H1 (cell line): Measurements from ENCODE around the gene SLC39A11. TPM values are rescaled to one million over a fixed set of nuclear protein-coding genes. Genes with fewer than 3 reads are reported as not detected.

Experiments
- CTCF ChIA-PET: fragments of 300-600 bp; sonication (Branson Sonifier 250); formaldehyde crosslinking; loops from one replicate; lab custom pipeline; 2021; ENCODE audit not compliant: partially characterized antibody; lab: Charles Lee
- POLR2A ChIA-PET: fragments of 300-600 bp; sonication (Branson Sonifier 250); formaldehyde crosslinking; loops from one replicate; lab custom pipeline; 2021; ENCODE audit warnings: inconsistent platforms; ENCODE audit not compliant: partially characterized antibody; lab: Charles Lee
- DNase-seq, 2 experiments: peaks; one replicate each; pipeline versions ENCODE4 v3.0.0 to v3.0.0-alpha.2; 2010 to 2022; ENCODE audit warnings: low spot score in 2 of 2, low read depth in 1 of 2, mixed read lengths in 1 of 2
- FAIRE-seq: peaks from 2 replicates; lab custom pipeline; 2011; peaks lifted over from hg19 to GRCh38; lab: Jason Lieb, UNC
- H2AFZ ChIP-seq: 2 replicates; pipeline ENCODE4 v1.8.1; 2012; ENCODE audit warnings: low read length, inconsistent platforms
- H2AK5ac ChIP-seq: 2 replicates; pipeline ENCODE4 v1.6.1; 2013; ENCODE audit warnings: low read depth, low read length
- H2BK120ac ChIP-seq: replicated peaks from 2 replicates; pipeline ENCODE3; 2013; ENCODE audit warnings: low read depth, low read length, inconsistent platforms
- H2BK12ac ChIP-seq: 2 replicates; pipeline ENCODE4 v1.6.1; 2013; ENCODE audit warnings: low read depth, low read length
- H2BK15ac ChIP-seq: 2 replicates; pipeline ENCODE4 v1.6.1; 2013; ENCODE audit warnings: low read length
- H2BK20ac ChIP-seq: 2 replicates; pipeline ENCODE4 v1.6.1; 2013; ENCODE audit warnings: low read length
- H2BK5ac ChIP-seq: 2 replicates; pipeline ENCODE4 v1.6.1; 2013; ENCODE audit warnings: low read depth, low read length
- H3K14ac ChIP-seq: 2 replicates; pipeline ENCODE4 v1.6.1; 2013; ENCODE audit warnings: inconsistent platforms; ENCODE audit not compliant: insufficient read length
- H3K18ac ChIP-seq: 2 replicates; pipeline ENCODE4 v1.6.1; 2013; ENCODE audit warnings: low read length; ENCODE audit errors: extremely low read depth
- H3K23ac ChIP-seq: 2 replicates; pipeline ENCODE4 v1.6.1; 2013; ENCODE audit warnings: inconsistent platforms; ENCODE audit not compliant: insufficient read length
- H3K23me2 ChIP-seq: 2 replicates; pipeline ENCODE4 v1.6.1; 2013; ENCODE audit warnings: low read depth, low read length
- H3K27ac ChIP-seq: 2 replicates; pipeline ENCODE4 v1.6.1; 2011; ENCODE audit warnings: low read depth, low read length, inconsistent platforms
- H3K27me3 ChIP-seq, 4 experiments: replicated peaks in 1 of 4; 1 replicate in 1 of 4; 2 replicates in 3 of 4; pipeline versions ENCODE4 v1.6.1 to v1.8.1; 2011 to 2013; ENCODE audit warnings: low read length in 3 of 4, mild to moderate bottlenecking in 3 of 4, inconsistent platforms in 2 of 4, mixed read lengths in 2 of 4, moderate library complexity in 1 of 4; ENCODE audit not compliant: control insufficient read depth in 3 of 4, insufficient read depth in 3 of 4; ENCODE audit errors: extremely low read depth in 1 of 4
- H3K36me3 ChIP-seq, 4 experiments: 2 replicates each; pipeline versions ENCODE4 v1.6.1 to v1.8.1; 2011 to 2013; ENCODE audit warnings: mild to moderate bottlenecking in 4 of 4, low read length in 3 of 4, moderate library complexity in 2 of 4, control low read depth in 1 of 4, inconsistent platforms in 1 of 4; ENCODE audit not compliant: insufficient read depth in 4 of 4, control insufficient read depth in 2 of 4
- H3K4ac ChIP-seq: replicated peaks from 2 replicates; pipeline ENCODE3; 2013; ENCODE audit warnings: low read length, low read depth, mixed read lengths, inconsistent platforms; ENCODE audit not compliant: insufficient read length
- H3K4me1 ChIP-seq, 4 experiments: replicated peaks in 1 of 4; 1 replicate in 1 of 4; 2 replicates in 3 of 4; pipeline versions ENCODE4 v1.6.1 to v1.8.1; 2011 to 2013; ENCODE audit warnings: low read length in 3 of 4, inconsistent platforms in 2 of 4, mixed read lengths in 1 of 4; ENCODE audit not compliant: insufficient read depth in 4 of 4, control insufficient read depth in 3 of 4
- H3K4me2 ChIP-seq, 2 experiments: 2 replicates each; pipeline versions ENCODE4 v1.6.1 to v1.8.1; 2011 to 2013; ENCODE audit warnings: low read depth in 2 of 2, low read length in 2 of 2, control low read depth in 1 of 2, inconsistent platforms in 1 of 2, mild to moderate bottlenecking in 1 of 2; ENCODE audit not compliant: insufficient read depth in 1 of 2
- H3K4me3 ChIP-seq, 4 experiments: fragments of 200-600, 300-600 bp in 1 of 4; sonication (generic), shearing (Covaris generic), sonication (Bioruptor Twin) in 1 of 4; 2 replicates each; pipeline versions ENCODE4 v1.5.1 to v1.8.1; 2011 to 2016; ENCODE audit warnings: low read length in 4 of 4, low read depth in 3 of 4, control low read depth in 2 of 4, inconsistent platforms in 2 of 4, mild to moderate bottlenecking in 2 of 4, mixed read lengths in 1 of 4, moderate library complexity in 1 of 4; ENCODE audit not compliant: insufficient read depth in 2 of 4; ENCODE audit errors: extremely low read depth in 1 of 4
- H3K56ac ChIP-seq: replicated peaks from 2 replicates; pipeline ENCODE3; 2013; ENCODE audit warnings: low read depth, mild to moderate bottlenecking, mixed read lengths, low read length, inconsistent platforms; ENCODE audit not compliant: insufficient read length
- H3K79me1 ChIP-seq: 2 replicates; pipeline ENCODE4 v1.6.1; 2013; ENCODE audit warnings: low read depth, low read length, control low read depth
- H3K79me2 ChIP-seq, 2 experiments: 2 replicates each; pipeline versions ENCODE4 v1.6.1 to v1.8.1; 2012 to 2013; ENCODE audit warnings: low read length in 2 of 2, mild to moderate bottlenecking in 2 of 2, inconsistent platforms in 1 of 2; ENCODE audit not compliant: insufficient read depth in 2 of 2, control insufficient read depth in 1 of 2
- H3K9ac ChIP-seq, 4 experiments: replicated peaks in 1 of 4; 1 replicate in 1 of 4; 2 replicates in 3 of 4; pipeline versions ENCODE4 v1.6.1 to v1.8.1; 2011 to 2013; ENCODE audit warnings: low read depth in 3 of 4, low read length in 3 of 4, control low read depth in 2 of 4, mild to moderate bottlenecking in 2 of 4, moderate library complexity in 2 of 4, inconsistent platforms in 1 of 4; ENCODE audit errors: extremely low read depth in 1 of 4
- H3K9me3 ChIP-seq, 2 experiments: 2 replicates each; pipeline versions ENCODE4 v1.6.1 to v1.8.1; 2012 to 2013; ENCODE audit warnings: mild to moderate bottlenecking in 2 of 2, moderate library complexity in 2 of 2, control low read depth in 1 of 2, inconsistent platforms in 1 of 2, low read depth in 1 of 2, low read length in 1 of 2, mixed read lengths in 1 of 2; ENCODE audit not compliant: insufficient read depth in 2 of 2
- H4K20me1 ChIP-seq, 2 experiments: replicated peaks in 1 of 2; 2 replicates each; pipeline versions ENCODE3 to v1.8.1; 2011 to 2013; ENCODE audit warnings: inconsistent platforms in 2 of 2, low read length in 2 of 2, mild to moderate bottlenecking in 1 of 2; ENCODE audit not compliant: insufficient read depth in 2 of 2, control insufficient read depth in 1 of 2
- H4K5ac ChIP-seq: 2 replicates; pipeline ENCODE4 v1.6.1; 2013; ENCODE audit warnings: low read length, low read depth, mixed read lengths, inconsistent platforms; ENCODE audit not compliant: insufficient read length
- H4K8ac ChIP-seq: 2 replicates; pipeline ENCODE4 v1.8.0; 2013; ENCODE audit warnings: mild to moderate bottlenecking, moderate library complexity, low read length, inconsistent platforms; ENCODE audit not compliant: insufficient read depth; ENCODE audit errors: extremely low read depth
- H4K91ac ChIP-seq: replicated peaks from 2 replicates; pipeline ENCODE3; 2013; ENCODE audit warnings: low read length, mixed read lengths, inconsistent platforms; ENCODE audit not compliant: insufficient read length
- MAFK ChIP-seq: IDR thresholded peaks from 2 replicates; pipeline ENCODE4 v1.6.1; 2012; ENCODE audit warnings: low read depth, mild to moderate bottlenecking, improper control_type of control experiment, low read length
- NRF1 ChIP-seq: IDR thresholded peaks from 2 replicates; pipeline ENCODE4 v1.6.1; 2011; ENCODE audit warnings: mild to moderate bottlenecking, low read depth, low read length, improper control_type of control experiment
- POLR2AphosphoS5 ChIP-seq: IDR thresholded peaks from 2 replicates; pipeline ENCODE4 v1.6.1; 2011; ENCODE audit warnings: low read depth, low read length
- TEAD4 ChIP-seq: IDR thresholded peaks from 2 replicates; pipeline ENCODE4 v1.6.1; 2012; ENCODE audit warnings: low read depth, low read length, inconsistent platforms, mixed read lengths
- WGBS, 2 experiments: shearing (Covaris generic) in 1 of 2; methylation state at CpG; one replicate each; pipeline versions ENCODE4 v1.1.6 to v1.1.7; 2013 to 2015; ENCODE audit warnings: low lambda C conversion rate in 2 of 2, mixed read lengths in 2 of 2, inconsistent platforms in 1 of 2, low coverage in 1 of 2, missing lambda C conversion rate in 1 of 2; ENCODE audit not compliant: insufficient replicate concordance in 2 of 2, insufficient coverage in 1 of 2, insufficient read length in 1 of 2; ENCODE audit errors: extremely low coverage in 1 of 2, missing lambda C conversion rate in 1 of 2; 5-methylcytosine and 5-hydroxymethylcytosine counted together
- polyA plus RNA-seq, 7 experiments: library from polyadenylated mRNA; depleted of rRNA in 3 of 7; stranded (reverse) in 5 of 7; unstranded in 2 of 7; fragments of >200 nt in 5 of 7; fragments of 200-250 nt in 2 of 7; gene quantifications; 1 replicate in 5 of 7; 2 replicates in 1 of 7; 4 replicates in 1 of 7; pipeline versions ENCODE4 v1.2.1 to v1.2.3, GENCODE V29; 2011 to 2013; ENCODE audit warnings: missing spikeins in 2 of 7, mixed read lengths in 2 of 7
- total RNA-seq: library from RNA; stranded (reverse); fragmentation: NEBNext Ultra II Directional; extraction: Animal tissue kit (Norgen Biotek cat#: 25700); gene quantifications from 2 replicates; pipeline ENCODE4 v1.2.1, GENCODE V29; 2021

Gene SLC39A11
- total and polyA plus RNA-seq, 2 of the 8 experiments (the other 6 are each of a cell fraction or from before 2014, with no cell fraction given), result 12.2 to 19.6 TPM

DNA sequence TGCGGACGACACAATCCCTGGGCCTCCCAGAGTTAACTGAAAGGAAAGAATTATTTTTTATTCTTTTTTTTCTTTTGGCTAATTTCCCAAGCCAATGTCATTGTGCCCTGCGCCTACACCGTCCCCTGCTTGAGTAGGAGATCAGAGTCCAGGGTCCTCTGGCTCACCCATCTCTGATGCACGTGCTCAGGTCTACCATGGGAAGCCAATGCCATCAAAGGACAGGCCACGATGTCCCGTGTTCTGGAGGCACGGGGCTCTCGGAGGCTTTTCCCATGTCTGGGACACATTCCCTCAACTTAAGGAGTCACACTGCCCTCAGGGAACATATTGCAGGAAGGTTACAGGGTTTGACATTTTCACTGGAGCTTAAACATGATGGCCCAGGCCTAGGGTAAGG, 123.7 kb downstream of the SLC39A11 start:
- Histone ChIP-seq H3K79me1 (no peaks in the 10 kb centered on the region), H3K4me2 (no peak overlapping the region), H4K91ac (no peak overlapping the region), H3K56ac (no peak overlapping the region), H4K8ac (no peak overlapping the region; the same call in 1 of the 2 replicates), H3K79me2 (no peaks in the 10 kb centered on the region), H3K9ac (no peak overlapping the region), H4K20me1 (no peaks in the 10 kb centered on the region), H4K5ac (no peak overlapping the region), H3K4ac (no peak overlapping the region), H3K27ac (no peak overlapping the region), H2BK15ac (no peak overlapping the region), H3K14ac (no peak overlapping the region), H3K36me3 (no peaks in the 10 kb centered on the region), H3K23ac (no peak overlapping the region), H3K9me3 (peaks cover 0 to 4% of the 10 kb centered on the region in 2 experiments; a peak in 1 of 4 replicates), H3K27me3 (no peaks in the 10 kb centered on the region), H2BK5ac (no peak overlapping the region; the same call in 1 of the 2 replicates), H3K18ac (no peak overlapping the region), H2BK20ac (no peak overlapping the region), H2AFZ (no peak overlapping the region), H2BK12ac (no peak overlapping the region), H2AK5ac (0 out of 2 replicates have a peak overlapping the region, but pooled peaks have one; percentile 16), H3K23me2 (no peaks in the 10 kb centered on the region), H3K4me3 (no peak overlapping the region), H3K4me1 (peaks cover 3 to 11% (median 5%) of the 10 kb centered on the region in 4 experiments; a peak in 6 of 7 replicates), H2BK120ac (no peak overlapping the region)
- ChIA-PET CTCF (no interaction called here), POLR2A (no interaction called here)
- 83% methylated on average over 9 of the region's 9 CpGs; no CpG with 5 or more reads in 1 of the 2 experiments for WGBS, 2 experiments
- DNase-seq, result no peak
- no peak for FAIRE-seq
- no peak for TF ChIP-seq POLR2AphosphoS5
- no peak for TF ChIP-seq TEAD4
- no peak for TF ChIP-seq NRF1
- TF ChIP-seq MAFK, result no peak
